Stimulated activated CD8-positive, alpha-beta memory T cell treated with anti-CD3 and anti-CD28 coated beads, Interleukin-2, amount 100 ng/mL, for 48 hours (primary cell): ENCODE data around the gene DLG2.
"Not testable (repeated sequence)": the region's sequence is repeated elsewhere in the genome, so short reads cannot be mapped to it uniquely, and the experiment has no call there.

Experiments
- DNase-seq, 2 donors: peaks; one replicate each; pipeline ENCODE4 v3.0.0-alpha.2; 2020; ENCODE audit warnings: low read depth in 2 of 2

The DLG2 gene

DNA sequence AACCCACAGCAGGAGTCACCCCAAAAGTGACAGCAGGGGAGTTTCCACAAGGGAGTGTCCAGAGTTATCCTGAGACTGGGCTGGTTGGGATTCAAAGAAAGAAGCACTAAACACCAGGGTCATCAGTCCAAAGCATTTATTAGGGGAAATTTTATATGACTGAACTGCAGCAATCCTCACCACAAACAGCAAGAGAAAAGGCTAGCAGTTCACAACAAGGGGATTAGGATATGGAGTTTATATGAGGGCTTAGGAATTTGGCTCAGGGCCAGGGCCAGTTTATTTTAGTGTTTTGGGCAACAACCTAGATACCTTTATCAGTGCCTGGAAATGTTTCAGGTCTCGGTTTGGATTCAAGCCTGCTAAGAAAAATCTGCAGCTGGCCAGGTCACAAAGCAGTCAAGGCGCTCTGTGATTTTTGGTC, 16.1 kb upstream of the DLG2 start:
- no peak for DNase-seq

DNA sequence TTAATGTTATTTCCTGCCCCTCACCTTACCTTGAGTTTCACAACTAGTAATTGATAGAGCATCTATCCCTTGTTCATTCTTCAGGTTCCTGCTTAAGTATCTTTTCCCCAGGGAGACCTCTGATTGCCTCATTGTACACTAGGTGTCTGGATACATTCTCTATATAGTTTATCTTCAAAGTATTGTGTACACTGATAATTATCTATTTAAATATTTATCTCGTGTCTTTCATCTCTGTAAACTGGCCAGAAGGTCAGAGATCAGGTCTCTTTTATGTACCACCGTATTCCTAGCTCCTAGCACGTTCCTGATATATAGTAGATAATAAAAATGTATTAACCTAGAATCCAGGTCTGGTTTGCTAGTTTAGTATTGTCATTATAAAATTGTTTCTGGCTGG, 7.6 kb upstream of the DLG2 start:
- DNase-seq = no peak

DNA sequence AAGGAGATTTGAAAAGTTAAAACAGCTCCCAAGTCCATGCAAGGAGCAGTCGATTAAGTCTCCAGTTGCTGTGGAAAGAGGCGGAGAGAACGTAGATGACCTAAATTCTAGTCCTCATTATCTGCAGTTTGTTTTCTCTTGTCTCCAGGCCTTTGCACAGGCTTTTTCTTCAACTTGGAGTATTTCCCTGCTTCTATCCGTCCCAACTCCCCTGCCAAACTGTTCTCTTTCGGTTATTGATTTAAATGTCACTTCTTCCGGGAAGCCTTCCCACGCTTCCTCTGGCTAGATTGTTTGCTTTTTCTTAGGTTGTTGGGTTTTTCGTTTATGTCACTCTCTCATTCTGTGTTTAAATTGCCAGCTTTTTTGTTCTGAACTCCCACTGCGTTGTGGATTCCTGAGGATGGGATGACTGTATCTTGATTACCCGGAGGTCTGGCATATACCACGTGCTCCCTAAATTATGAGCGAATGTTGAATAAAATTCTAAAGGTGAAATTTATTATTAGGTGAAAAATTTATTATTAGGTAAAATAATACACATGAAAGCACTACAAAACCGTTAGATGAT, 1.7 kb upstream of the DLG2 start:
- no peak for DNase-seq

DNA sequence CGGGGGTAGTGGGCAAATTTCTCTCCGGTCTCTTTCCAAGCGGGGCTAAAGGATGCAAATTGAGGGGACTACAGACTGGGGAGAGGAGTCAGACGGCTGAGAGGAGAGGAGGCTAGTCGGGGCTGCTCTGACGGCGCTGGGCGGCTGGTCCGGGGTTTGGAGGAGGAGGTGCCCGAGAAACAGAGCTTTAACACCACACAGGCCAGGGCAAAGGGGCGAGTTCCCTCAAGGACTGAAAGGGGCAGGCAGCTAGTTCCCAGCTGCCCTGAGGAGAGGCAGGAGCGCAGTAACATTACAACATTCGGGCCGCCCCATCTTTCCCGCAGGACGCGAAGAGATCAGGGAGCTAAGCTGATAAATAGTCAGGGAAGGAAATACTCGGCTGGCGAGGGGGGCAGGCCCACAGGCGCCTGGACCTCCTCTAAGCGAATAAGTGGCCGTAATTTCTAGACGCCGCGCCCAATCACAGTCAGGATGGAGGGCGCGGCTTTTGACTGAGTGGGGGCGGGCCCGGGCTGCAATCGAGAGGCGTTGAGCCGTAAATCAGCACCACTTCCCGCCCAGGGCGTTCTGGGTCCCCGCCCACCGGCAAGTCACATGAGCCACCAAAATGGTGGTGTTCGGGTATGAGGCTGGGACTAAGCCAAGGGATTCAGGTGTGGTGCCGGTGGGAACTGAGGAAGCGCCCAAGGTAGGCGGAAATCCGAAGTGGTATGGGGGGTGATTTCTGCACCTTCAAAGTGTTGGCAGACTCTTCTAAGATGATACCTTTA, 1.0 kb upstream of the DLG2 start, which contains the start of gene TMEM126B:
Gene TMEM126B (plus strand): TSS at position 596 of the 773 bp plus-strand sequence. CDS start 15 bp downstream, at position 611.
- peak; percentile 95 for DNase-seq

DNA sequence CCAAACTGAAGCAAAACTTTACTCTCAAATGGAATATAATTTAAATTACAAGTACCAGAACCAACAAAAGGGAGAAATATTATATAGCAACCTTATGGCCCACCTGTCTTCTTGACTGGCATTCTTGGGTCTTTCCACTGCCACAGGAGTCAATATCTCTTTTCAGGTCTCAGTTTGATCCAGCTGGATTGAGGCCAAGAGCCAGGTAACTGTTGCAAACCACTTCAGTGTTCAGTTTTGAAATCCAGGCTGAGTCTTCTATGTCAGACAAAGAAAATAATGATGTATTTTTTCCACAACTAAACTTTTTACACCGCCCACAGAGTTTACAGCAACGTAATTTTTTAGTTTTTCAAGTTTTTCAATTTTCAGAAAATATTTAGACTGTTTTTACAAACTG, 648 bp downstream of the DLG2 start:
- DNase-seq = no peak

DNA sequence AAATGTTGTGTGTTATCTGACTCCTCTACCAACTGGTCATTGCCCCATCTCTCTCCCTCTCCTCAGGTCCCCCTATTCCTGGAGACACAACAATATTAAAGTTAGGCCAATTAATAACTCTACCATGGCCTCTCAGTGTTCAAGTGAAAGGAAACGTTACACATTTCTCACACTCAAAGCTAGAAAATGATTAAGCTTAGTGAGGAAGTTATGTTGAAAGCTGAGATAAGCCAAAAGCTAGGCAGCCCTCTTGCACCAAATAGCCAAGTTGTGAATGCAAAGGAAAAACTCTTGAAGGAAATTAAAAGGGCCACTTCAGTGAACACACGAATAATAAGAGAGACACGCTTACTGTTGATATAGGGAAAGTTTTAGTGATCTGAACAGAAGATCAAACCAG, 6.9 kb downstream of the DLG2 start:
- no peak for DNase-seq

DNA sequence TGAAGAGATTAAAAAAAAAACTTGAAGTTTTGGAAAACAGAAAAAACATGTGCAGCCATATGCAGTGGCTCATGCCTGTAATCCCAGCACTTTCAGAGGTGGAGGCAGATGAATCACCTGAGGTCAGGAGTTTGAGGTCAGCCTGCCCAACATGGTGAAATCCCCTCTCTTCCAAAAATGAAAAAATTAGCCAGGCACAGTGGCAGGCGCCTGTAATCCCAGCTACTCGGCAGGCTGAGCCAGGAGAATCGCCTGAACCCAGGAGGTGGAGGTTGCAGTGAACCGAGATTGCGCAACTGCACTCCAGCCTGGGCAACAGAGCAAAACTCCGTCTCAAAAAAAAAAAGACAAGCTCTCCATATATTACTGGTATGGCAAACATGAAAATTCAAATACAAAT, 7.6 kb downstream of the DLG2 start:
- DNase-seq = no peak

DNA sequence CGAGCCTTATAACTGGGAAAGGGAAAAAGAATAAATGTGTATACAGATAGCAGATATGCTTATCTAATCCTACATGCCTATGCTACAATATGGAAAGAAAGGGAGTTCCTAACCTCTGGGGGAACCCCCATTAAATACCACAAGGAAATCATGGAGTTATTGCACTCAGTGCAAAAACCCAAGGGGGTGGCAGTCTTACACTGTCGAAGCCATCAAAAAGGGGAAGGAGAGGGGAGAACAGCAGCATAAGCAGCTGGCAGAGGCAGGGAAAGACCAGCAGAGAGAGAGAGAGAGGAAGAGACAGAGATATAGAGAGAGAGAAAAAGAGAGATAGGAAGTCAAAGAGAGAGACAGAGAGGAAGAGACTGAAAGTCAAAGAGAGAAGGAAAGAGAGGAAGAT, 15.5 kb downstream of the DLG2 start:
- DNase-seq = not testable (repeated sequence)

DNA sequence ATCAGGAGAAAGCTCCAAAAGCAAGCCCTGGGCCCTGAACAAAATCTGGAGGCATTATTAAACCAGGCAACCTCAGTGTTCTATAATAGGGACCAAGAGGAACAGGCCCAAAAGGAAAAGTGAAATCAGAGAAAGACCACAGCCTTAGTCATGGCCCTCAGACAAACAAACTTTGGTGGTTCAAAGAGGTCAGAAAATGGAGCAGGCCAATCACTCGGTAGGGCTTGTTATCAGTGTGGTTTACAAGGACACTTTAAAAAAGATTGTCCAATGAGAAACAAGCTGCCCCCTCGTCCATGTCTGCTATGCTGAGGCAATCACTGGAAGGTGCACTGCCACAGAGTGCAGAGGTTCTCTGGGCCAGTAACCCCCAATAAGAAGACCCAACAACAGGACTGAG, 17.9 kb downstream of the DLG2 start:
- not testable (repeated sequence) for DNase-seq

DNA sequence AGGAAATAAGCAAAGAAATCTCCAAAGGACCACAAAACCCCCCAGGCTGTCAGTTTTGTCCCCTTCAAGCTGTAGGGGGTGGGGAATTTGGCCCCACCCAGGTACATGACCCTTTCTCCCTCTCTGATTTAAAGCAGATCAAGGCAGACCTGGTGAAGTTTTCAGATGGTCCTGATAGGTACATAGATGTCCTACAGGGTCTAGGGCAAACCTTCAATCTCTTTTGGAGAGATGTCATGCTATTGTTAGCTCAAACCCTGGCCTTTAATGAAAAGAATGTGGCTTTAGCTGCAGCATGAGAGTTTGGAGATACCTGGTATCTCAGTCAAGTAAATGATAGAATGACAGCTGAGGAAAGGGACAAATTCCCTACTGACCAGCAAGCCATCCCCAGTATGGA, 18.5 kb downstream of the DLG2 start:
- DNase-seq = not testable (repeated sequence)

DNA sequence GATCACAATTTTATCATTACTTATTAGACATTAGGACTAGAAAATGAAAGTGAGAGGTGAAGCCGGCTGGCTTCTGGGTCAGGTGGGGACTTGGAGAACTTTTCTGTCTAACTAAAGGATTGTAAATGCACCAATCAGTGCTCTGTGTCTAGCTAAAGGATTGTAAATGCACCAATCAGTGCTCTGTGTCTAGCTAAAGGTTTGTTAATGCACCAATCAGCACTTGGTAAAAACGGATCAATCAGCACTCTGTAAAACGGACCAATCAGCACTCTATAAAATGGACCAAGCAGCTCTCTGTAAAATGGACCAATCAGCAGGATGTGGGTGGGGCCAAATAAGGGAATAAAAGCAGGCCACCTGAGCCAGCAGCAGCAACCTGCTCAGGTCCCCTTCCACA, 20.9 kb downstream of the DLG2 start:
- not testable (repeated sequence) for DNase-seq

DNA sequence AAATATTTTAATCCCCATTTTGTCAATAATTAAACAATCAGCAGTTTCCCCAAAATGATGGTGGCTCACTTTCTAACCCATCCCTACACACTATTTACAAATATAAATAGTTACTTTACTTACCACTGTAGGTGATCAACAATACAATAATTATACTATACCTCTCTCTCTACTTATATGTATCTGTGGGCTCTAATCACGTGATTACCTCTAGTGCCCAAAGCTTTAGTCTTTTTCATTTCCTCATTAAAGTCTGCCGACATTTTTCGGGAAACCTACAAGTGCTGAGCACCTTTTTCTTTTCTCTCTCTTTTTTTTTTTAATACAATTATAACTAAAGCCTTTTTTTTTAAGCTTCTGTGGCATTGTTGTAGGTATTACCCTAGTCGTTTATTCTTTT, 23.9 kb downstream of the DLG2 start:
- DNase-seq = no peak

DNA sequence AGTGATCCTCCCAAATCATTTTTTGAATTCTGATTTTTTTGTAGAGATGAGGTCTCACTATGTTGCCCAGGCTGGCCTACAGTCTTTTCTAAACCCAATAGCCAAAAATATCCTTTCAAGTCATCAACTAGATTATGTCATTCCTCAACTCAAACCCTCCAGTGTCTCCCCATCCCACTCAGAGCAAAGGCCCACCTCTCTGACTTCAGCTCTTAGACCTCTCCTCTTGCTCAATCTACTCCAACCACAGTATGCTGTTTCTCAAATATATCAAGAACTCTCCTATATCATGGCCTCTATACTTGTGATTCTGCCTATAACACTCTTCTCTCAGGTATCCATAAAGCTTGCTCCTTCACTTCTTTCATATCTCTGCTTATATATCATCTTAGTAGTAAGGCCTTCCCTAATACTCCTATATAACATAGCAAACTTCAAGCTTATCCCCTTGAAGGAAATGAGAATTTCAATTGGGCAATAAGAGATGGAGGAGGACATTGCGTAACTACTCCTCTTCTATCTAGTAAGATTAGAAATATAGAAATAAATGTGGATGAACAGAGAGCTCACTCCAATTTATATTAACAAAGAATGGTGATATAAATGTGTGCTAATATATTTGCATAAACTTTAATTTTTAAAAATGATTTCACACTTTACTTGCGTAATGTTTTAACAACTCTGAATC, 24.5 kb downstream of the DLG2 start:
- DNase-seq = no peak

DNA sequence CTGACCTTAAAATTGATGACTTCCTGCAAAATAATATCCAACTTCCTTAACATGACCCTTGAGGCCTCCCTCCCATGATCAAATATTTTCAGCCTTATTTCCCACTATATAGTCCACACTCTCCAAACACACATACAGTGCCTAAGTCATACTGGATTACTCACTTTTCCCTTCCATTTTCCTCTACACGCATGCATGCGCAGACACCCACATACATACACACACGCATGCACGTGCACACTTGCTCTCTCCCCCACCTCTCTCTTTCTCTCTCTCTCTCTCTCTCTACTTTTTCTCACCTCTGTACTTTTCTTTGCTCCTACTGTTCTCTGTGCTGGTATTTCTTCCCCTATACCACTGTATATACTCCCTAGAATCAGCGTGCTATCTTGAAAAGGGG, 28.1 kb downstream of the DLG2 start:
- DNase-seq = no peak

DNA sequence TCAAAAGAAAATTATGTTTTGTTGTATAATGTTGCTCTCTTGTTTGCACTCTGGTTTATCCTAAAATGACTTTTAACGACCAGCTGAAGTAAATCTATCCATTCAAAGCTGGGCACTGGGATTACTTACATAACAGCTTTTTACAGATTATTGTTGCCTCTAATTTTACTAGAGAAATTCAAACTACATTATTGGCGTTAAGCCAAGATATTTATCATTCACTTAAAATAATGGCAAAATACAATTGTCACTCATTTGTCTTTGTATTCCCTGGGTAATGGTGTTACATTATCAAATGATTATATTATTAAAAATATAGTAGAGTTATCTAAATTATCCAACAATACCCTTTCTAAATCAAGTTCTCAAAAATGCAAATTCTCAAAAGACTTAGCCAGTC, 30.3 kb downstream of the DLG2 start:
- DNase-seq = no peak

DNA sequence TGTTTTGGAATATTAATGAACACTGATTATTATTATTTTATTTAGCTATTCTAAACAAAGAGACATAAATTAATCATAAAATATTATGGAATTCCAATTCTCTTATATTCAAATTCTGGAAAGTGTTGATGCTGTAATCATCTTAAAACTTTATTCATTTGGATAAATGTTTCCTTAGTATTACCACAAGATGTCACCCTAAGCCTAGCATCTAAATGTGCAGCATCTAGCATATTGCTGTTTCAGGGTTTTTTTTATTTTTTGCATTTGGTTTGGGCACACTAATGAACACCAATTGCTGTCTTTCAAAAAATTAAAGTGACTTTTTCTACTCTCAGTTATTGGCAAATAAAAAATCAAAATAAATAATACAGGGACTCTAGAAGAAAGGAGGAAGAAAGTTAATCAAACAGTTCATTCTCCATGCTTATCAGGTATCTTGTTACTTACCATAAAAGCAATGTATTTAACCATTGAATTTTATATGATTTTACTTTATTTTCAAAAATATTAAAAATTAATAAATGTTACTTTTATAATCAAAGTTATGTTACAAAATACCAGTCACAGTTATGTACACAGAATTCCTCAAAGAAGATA, 31.8 kb downstream of the DLG2 start:
- DNase-seq = no peak

DNA sequence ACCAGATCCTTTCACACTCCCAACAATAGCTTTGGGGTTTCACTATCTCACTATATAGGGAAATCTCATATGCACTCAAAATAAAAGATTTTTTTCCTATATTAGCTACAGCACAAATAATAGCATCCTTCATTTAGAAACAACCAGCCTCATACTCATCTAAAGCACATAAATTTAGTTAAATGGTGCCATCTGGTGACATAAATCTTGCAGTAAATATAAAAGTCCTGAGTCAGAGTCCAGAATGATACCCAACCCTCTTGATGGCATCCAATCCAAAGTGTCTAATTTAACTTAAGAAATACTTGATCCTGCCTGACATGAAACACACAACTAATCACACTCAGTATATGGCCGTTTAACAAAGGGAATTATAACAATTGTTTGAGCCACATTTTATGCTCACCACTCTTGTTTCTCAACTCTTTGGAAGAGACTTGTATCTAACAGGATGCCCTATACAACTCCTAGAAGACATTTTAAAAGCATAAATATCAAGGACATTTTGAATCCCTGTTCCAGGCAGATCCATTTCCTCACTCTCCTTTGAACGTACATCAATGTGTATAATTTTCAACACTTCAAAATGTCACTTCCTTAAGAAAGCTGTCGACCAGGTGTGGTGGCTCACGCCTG, 36.2 kb downstream of the DLG2 start:
- no peak for DNase-seq

DNA sequence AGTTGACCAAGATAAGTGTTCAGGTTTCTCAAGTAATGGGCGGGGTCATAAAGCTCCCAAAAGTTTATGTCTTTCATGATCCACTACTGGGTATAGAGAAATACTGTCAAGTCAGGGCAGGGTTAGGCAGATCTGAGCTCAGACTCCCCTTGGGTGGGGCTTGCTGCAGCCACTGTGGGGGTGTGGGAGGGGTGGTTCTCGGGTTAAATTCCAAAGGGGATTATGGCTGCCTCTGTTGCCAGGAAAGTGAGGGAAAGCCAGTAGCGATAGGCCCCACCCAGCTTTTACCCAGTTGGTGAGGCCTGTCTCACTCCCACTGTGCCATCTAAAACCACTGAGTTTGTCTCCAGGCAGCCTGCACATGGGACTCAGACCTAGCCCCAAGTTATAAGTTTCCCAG, 37.8 kb downstream of the DLG2 start:
- no peak for DNase-seq

DNA sequence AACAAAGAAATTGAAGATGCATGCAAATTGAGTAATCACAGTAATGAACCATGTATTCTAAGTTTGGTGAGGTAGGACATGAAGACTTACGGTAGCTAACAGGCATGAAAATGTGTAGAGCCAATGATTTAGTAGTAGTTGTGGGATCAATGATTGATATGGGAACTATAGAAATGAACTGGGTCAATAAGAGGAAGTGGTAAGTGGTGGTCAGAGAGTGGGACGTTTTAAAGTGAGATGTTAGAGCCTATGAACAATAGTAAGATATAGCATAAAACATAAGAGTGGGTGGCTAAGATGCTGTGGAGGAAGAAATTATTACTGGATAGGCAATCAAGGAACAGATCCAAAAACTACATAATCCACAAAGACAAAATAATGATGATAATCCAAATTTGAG, 45.0 kb downstream of the DLG2 start:
- DNase-seq = no peak

DNA sequence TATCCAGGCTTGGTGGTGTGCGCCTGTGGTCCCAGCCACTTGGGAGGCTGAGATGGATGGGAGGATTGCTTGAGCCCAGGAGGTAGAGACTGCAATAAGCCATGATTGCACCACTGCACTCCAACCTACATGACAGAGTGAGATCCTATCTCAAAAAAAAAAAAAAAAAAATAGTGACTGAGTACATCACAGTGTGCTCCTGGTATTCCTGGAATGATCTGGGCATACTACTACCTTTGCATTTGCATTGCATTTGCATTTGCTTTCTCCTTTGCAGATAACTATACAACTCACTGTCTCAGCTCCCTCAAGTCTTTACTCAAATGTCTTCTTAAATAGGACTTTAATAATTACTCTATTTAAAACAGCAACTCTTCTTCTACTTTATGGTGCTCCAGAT, 51.8 kb downstream of the DLG2 start:
- DNase-seq = no peak

DNA sequence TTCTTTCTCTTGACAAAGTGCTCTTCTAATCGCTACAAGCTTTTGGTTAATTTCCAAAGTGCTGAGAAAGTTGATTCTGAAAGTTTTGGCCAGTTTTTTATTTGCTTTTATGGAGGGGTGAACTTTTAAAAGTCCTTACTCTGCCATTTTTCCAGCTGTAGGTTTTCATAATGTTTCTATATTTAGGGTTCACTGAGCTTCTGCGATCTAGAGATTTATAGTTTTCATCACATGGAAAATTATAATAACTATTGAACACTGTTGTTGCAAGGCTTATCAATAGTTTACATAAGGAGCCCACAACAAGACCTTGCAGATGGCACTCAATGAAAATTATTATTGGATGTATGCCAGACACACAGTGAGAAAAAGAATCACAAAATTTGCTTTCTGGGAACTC, 55.1 kb downstream of the DLG2 start:
- no peak for DNase-seq

DNA sequence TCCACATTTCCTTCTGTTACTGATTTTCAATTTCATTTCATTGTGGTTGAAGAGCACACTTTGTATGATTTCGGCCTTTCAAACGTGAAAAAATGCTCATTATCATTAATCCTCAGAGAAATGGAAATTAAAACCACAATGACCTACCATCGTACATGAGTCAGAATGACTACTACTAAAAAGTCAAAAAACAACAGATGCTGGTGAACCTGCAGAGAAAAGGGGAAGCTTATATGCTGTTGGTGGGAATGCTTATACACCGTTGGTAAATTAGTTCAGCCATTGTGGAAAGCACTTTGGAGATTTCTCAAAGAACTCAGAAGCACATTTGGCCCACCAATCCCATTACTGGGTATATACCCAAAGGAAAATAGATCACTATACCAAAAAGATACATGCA, 57.6 kb downstream of the DLG2 start:
- no peak for DNase-seq
